HepG2 (cell line): ENCODE measurements around the gene NRL. TPM values are rescaled to one million over a fixed set of nuclear protein-coding genes. Genes with fewer than 3 reads are reported as not detected.

Experiments
- EED ChIP-seq: sonication (generic); formaldehyde crosslinking; IDR thresholded peaks from 2 replicates; pipeline ENCODE4 v1.5.0; 2020; ENCODE audit warnings: mild to moderate bottlenecking, missing genetic modification reagents
- GZF1 ChIP-seq: sonication (generic); formaldehyde crosslinking; IDR thresholded peaks from 2 replicates; pipeline ENCODE4 v1.5.1; 2020; ENCODE audit warnings: mild to moderate bottlenecking, missing genetic modification reagents
- HMG20A ChIP-seq: IDR thresholded peaks from 2 replicates; pipeline ENCODE4 v1.6.1; 2016; ENCODE audit warnings: borderline replicate concordance
- JUN ChIP-seq: sonication (generic); formaldehyde crosslinking; IDR thresholded peaks from 2 replicates; pipeline ENCODE4 v1.4.0; 2020; ENCODE audit warnings: mild to moderate bottlenecking, missing genetic modification reagents
- JUNB ChIP-seq: sonication (generic); formaldehyde crosslinking; IDR thresholded peaks from 2 replicates; pipeline ENCODE4 v1.8.0; 2022; ENCODE audit warnings: missing genetic modification reagents, mild to moderate bottlenecking, borderline replicate concordance
- KLF13 ChIP-seq: sonication (generic); formaldehyde crosslinking; IDR thresholded peaks from 2 replicates; pipeline ENCODE4 v1.4.0; 2020; ENCODE audit warnings: mild to moderate bottlenecking, missing genetic modification reagents
- MAX ChIP-seq: IDR thresholded peaks from 2 replicates; pipeline ENCODE4 v1.6.1; 2012; ENCODE audit warnings: inconsistent platforms
- MTA3 ChIP-seq: sonication (generic); formaldehyde crosslinking; IDR thresholded peaks from 2 replicates; pipeline ENCODE4 v1.4.0; 2020; ENCODE audit warnings: missing genetic modification reagents
- NONO ChIP-seq, 2 experiments: fragments of 450-650 bp in 1 of 2; sonication (generic) in 1 of 2; formaldehyde crosslinking in 1 of 2; IDR thresholded peaks in 1 of 2; conservative IDR thresholded peaks in 1 of 2; 2 replicates each; pipeline versions ENCODE4 v1.6.1 to v1.8.0; 2017 to 2022; ENCODE audit warnings: mild to moderate bottlenecking in 1 of 2, missing genetic modification reagents in 1 of 2, moderate library complexity in 1 of 2
- PRDM15 ChIP-seq: sonication (generic); formaldehyde crosslinking; IDR thresholded peaks from 2 replicates; pipeline ENCODE4 v1.4.0; 2020; ENCODE audit warnings: missing genetic modification reagents
- SYNCRIP ChIP-seq: fragments of 200-400 bp; formaldehyde crosslinking; IDR thresholded peaks from 2 replicates; pipeline ENCODE4 v1.6.1; 2018; ENCODE audit warnings: mild to moderate bottlenecking, low read depth, low read length; ENCODE audit not compliant: insufficient read depth
- TMF1 ChIP-seq: sonication (generic); formaldehyde crosslinking; IDR thresholded peaks from 2 replicates; pipeline ENCODE4 v1.8.1; 2022; ENCODE audit warnings: low read depth, missing genetic modification reagents
- ZBTB34 ChIP-seq: sonication (generic); formaldehyde crosslinking; IDR thresholded peaks from 2 replicates; pipeline ENCODE4 v1.8.0; 2022; ENCODE audit warnings: mild to moderate bottlenecking, missing genetic modification reagents
- ZNF282 ChIP-seq: fragments of 450-650 bp; IDR thresholded peaks from 2 replicates; pipeline ENCODE4 v1.6.1; 2018; ENCODE audit not compliant: partially characterized antibody
- ZNF3 ChIP-seq: IDR thresholded peaks from 2 replicates; pipeline ENCODE4 v1.7.0; 2017; ENCODE audit warnings: inconsistent platforms
- ZNF329 ChIP-seq: sonication (generic); formaldehyde crosslinking; IDR thresholded peaks from 2 replicates; pipeline ENCODE4 v1.9.0; 2021; ENCODE audit warnings: low read depth, mild to moderate bottlenecking, missing genetic modification reagents
- ZNF639 ChIP-seq: conservative IDR thresholded peaks from 2 replicates; pipeline ENCODE4 v1.6.1; 2018; ENCODE audit warnings: missing genetic modification reagents
- ZNF746 ChIP-seq: sonication (generic); formaldehyde crosslinking; IDR thresholded peaks from 2 replicates; pipeline ENCODE4 v1.8.0; 2022; ENCODE audit warnings: mild to moderate bottlenecking, missing genetic modification reagents
- ZXDC ChIP-seq: sonication (generic); formaldehyde crosslinking; IDR thresholded peaks from 2 replicates; pipeline ENCODE4 v1.5.0; 2020; ENCODE audit warnings: mild to moderate bottlenecking, missing genetic modification reagents
- polyA plus RNA-seq, 8 experiments: library from polyadenylated mRNA; depleted of rRNA in 3 of 8; stranded (reverse) in 7 of 8; unstranded in 1 of 8; fragments of >200 nt; fragmentation: Illumina TruSeq in 4 of 8; extraction: Trizol in 4 of 8; gene quantifications; 2 replicates each; pipeline versions ENCODE4 v1.2.1 to v1.2.3, GENCODE V29; 2011 to 2016; ENCODE audit warnings: low read depth in 4 of 8, missing spikeins in 1 of 8, mixed read lengths in 1 of 8; ENCODE audit not compliant: insufficient read depth in 1 of 8
- total RNA-seq, 5 experiments: library from RNA; depleted of rRNA; stranded (reverse); fragments of >200 nt; fragmentation: Illumina TruSeq; extraction: Trizol; gene quantifications; 2 replicates each; pipeline ENCODE4 v1.2.3, GENCODE V29; 2016; ENCODE audit warnings: low read depth in 1 of 5

The NRL gene
- total and polyA plus RNA-seq, 2 of the 13 experiments (the other 11 are each of a cell fraction or from before 2014, with no cell fraction given): 2.5 to 4.7 TPM

GRCh38 chr14:24123424-24124417, 9.0 kb upstream of the NRL start (continued):
- 0 out of 2 replicates have a peak, but pooled peaks have one; percentile 21 for TF ChIP-seq ZXDC
- no peak for TF ChIP-seq HMG20A
- no peak for TF ChIP-seq ZNF282
- no peak for TF ChIP-seq ZNF3 (CRISPR knock-in tag)
- TF ChIP-seq ZNF639 (CRISPR knock-in tag): no peak
- TF ChIP-seq MTA3: no peak
- no peak for TF ChIP-seq MAX
- TF ChIP-seq ZNF329 (CRISPR knock-in tag): no peak
- no peak for TF ChIP-seq TMF1 (CRISPR knock-in tag)
- TF ChIP-seq SYNCRIP: no peak
- TF ChIP-seq PRDM15 (CRISPR knock-in tag): no peak
- 0 out of 2 replicates have a peak, but pooled peaks have one; percentile 33 for TF ChIP-seq ZNF746 (CRISPR knock-in tag)
- TF ChIP-seq JUNB (CRISPR knock-in tag): no peak
- 0 out of 2 replicates have a peak, but pooled peaks have one; percentile 28 for TF ChIP-seq GZF1 (CRISPR knock-in tag)
- TF ChIP-seq KLF13 (CRISPR knock-in tag): 0 out of 2 replicates have a peak, but pooled peaks have one; percentile 11
- no peak for TF ChIP-seq ZBTB34 (CRISPR knock-in tag)
- no peak for TF ChIP-seq NONO (IDR thresholded peaks at IDR 0.05)
- TF ChIP-seq NONO (CRISPR knock-in tag; conservative IDR thresholded peaks at IDR 0.05): no peak
- no peak for TF ChIP-seq JUN (CRISPR knock-in tag)
- TF ChIP-seq EED (CRISPR knock-in tag): no peak
